ENCODE results near the gene DAGLA. TPM values are rescaled to one million over a fixed set of nuclear protein-coding genes. Genes with fewer than 3 reads are reported as not detected.

DAGLA gene
- total RNA-seq, 1 experiment from 2014 or later: 4.5 TPM

DNA sequence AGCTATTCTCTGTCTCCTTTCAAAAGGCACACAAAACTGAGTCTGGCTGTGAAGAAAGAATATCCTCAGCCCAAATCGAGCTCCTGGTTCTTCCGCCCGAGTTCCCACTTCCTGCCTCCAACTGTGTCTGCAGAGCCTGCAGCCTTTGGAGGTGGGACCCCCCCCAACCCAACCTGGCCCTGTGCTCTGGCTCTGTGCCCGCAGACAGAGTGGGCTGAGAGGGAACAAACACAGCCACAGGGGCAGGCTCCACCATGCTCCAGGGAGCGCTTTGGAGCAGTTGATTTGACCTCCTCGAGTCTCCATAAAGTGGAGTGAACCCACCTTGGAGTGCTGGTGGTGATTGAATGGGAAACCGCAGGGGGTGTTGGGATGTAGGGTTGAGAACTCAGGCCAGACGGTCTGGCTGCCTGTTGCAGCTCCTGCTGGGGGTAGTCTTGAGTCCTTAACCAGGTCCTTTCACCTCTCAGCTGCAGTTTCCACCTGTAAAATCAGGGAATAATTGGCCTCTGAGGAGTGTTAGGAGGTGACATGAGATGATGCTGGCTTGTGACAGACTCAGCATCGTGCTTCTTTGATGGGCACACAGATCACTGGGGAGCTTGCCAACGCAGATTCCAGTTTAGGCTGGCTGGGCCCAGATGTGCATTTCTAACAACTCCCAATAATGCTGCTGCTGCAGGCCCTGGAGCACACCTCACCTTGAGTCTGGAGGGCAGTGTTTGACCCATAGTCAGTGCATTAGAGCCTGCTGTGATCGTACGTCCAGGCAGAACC is 11.4 kb downstream of the DAGLA start:
- no peak overlapping the region for H4K91ac ChIP-seq (ENCODE audit: insufficient read length, low read depth, low read length)
- H2BK15ac ChIP-seq (ENCODE audit: low read depth, low read length): no peak overlapping the region
- no peak overlapping the region for H2BK5ac ChIP-seq (ENCODE audit: insufficient read length, low read length)
- Mint-ChIP-seq H3K27me3 (ENCODE audit: low read depth) (0 out of 2 replicates have a peak, but pooled peaks cover 2% of the 10 kb centered on the region), H3K4me3 (peak overlapping the region in 1 of 2 experiments; percentile 20; a peak in 1 of 5 replicates), H3K4me1 (peaks cover 42 to 52% of the 10 kb centered on the region in 2 experiments), H3K27ac (peak overlapping the region in 1 of 3 experiments; percentile 44; a peak in 1 of 7 replicates), H3K36me3 (ENCODE audit: insufficient read depth in 1 of 3, low read depth in 3 of 3) (no peaks in the 10 kb centered on the region), H3K9me3 (peaks cover 0 to 2% of the 10 kb centered on the region in 2 experiments; a peak in 1 of 5 replicates)
- H2AK5ac ChIP-seq (ENCODE audit: insufficient read length, low read length): no peak overlapping the region
- H3K18ac ChIP-seq (ENCODE audit: insufficient read length, low read depth, low read length): no peak overlapping the region
- no peak for DNase-seq
- no peak overlapping the region for H3K4ac ChIP-seq (ENCODE audit: low read depth, low read length)
- no peaks in the 10 kb centered on the region for H3K23me2 ChIP-seq (ENCODE audit: insufficient read length, low read depth, low read length, poor library complexity, severe bottlenecking)
- no peaks in the 10 kb centered on the region for H3K27me3 ChIP-seq (ENCODE audit: insufficient read depth, low read length)
- H3K4me2 ChIP-seq (ENCODE audit: insufficient read depth, insufficient read length, low read length): no peak overlapping the region
- H2BK20ac ChIP-seq (ENCODE audit: low read depth, low read length, poor library complexity, severe bottlenecking): no peak overlapping the region
- TF ChIP-seq, protein P1, sequence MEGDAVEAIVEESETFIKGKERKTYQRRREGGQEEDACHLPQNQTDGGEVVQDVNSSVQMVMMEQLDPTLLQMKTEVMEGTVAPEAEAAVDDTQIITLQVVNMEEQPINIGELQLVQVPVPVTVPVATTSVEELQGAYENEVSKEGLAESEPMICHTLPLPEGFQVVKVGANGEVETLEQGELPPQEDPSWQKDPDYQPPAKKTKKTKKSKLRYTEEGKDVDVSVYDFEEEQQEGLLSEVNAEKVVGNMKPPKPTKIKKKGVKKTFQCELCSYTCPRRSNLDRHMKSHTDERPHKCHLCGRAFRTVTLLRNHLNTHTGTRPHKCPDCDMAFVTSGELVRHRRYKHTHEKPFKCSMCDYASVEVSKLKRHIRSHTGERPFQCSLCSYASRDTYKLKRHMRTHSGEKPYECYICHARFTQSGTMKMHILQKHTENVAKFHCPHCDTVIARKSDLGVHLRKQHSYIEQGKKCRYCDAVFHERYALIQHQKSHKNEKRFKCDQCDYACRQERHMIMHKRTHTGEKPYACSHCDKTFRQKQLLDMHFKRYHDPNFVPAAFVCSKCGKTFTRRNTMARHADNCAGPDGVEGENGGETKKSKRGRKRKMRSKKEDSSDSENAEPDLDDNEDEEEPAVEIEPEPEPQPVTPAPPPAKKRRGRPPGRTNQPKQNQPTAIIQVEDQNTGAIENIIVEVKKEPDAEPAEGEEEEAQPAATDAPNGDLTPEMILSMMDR (conservative IDR thresholded peaks at IDR 0.05): no peak
- no peak overlapping the region for H3K9ac ChIP-seq (ENCODE audit: extremely low read depth, insufficient read length, low read length)
- WGBS (ENCODE audit: extremely low coverage, insufficient read length, low lambda C conversion rate): no CpG with 5 or more reads among the region's 12 CpGs
- H4K20me1 ChIP-seq (ENCODE audit: control insufficient read depth, insufficient read depth, insufficient read length): no peaks in the 10 kb centered on the region
- H3K56ac ChIP-seq (ENCODE audit: insufficient read length, low read depth, low read length): no peak overlapping the region
- H2AFZ ChIP-seq (ENCODE audit: low read length): no peak overlapping the region
- H2BK120ac ChIP-seq (ENCODE audit: low read depth, low read length, poor library complexity, severe bottlenecking): no peak overlapping the region
- H2BK12ac ChIP-seq (ENCODE audit: insufficient read length, low read depth, low read length): no peak overlapping the region
- no peak overlapping the region for H3K23ac ChIP-seq (ENCODE audit: insufficient read length, low read depth, low read length)
- H3K79me1 ChIP-seq (ENCODE audit: insufficient read depth, low read depth, low read length, poor library complexity, severe bottlenecking): no peaks in the 10 kb centered on the region
- no peak overlapping the region for H3K27ac ChIP-seq (ENCODE audit: insufficient read length, low read depth, low read length)
- no peaks in the 10 kb centered on the region for H3K79me2 ChIP-seq (ENCODE audit: insufficient read depth, low read length)
- H3K4me1 ChIP-seq (ENCODE audit: insufficient read depth, low read length): peaks cover 9% of the 10 kb centered on the region; the same call in 1 of the 2 replicates
- no peak overlapping the region; the same call in 1 of the 2 replicates for H3K14ac ChIP-seq (ENCODE audit: insufficient read depth, low read length)
- H3T11ph ChIP-seq (ENCODE audit: low read length): no peak overlapping the region
- no peak overlapping the region for H4K8ac ChIP-seq (replicated peaks; ENCODE audit: insufficient read length, low read depth, low read length)
- H4K5ac ChIP-seq (ENCODE audit: insufficient read length, low read depth, low read length): no peak overlapping the region
- H3K9me3 ChIP-seq (ENCODE audit: control insufficient read depth, low read depth, low read length): no peaks in the 10 kb centered on the region

Measured in H9 (cell line).